Calu3 (cell line): Measurements from ENCODE around the gene TMEM72. TPM values are rescaled to one million over a fixed set of nuclear protein-coding genes. Genes with fewer than 3 reads are reported as not detected.

Experiments used
- BruUV-seq: library from RNA; stranded (reverse); fragments of 400-500 nt; replicated peaks from 2 replicates; lab custom pipeline; 2021; lab: Mats Ljungman, UMichigan
- CTCF ChIA-PET: fragments of 300-600 bp; sonication (Branson Sonifier 250); formaldehyde crosslinking; loops from one replicate; lab custom pipeline; 2022; ENCODE audit warnings: antibody characterized with exemption; lab: Charles Lee
- DNase-seq: peaks from one replicate; pipeline ENCODE4 v3.0.0; 2022
- H3K27ac Mint-ChIP-seq: one replicate; pipeline ENCODE4 v1.8.0; 2022; ENCODE audit warnings: mixed read lengths; ENCODE audit not compliant: unreplicated experiment
- H3K27me3 Mint-ChIP-seq: one replicate; pipeline ENCODE4 v1.8.0; 2022; ENCODE audit warnings: mixed read lengths; ENCODE audit not compliant: unreplicated experiment
- H3K36me3 Mint-ChIP-seq: one replicate; pipeline ENCODE4 v1.8.0; 2022; ENCODE audit warnings: mild to moderate bottlenecking, moderate library complexity, mixed read lengths; ENCODE audit not compliant: insufficient read depth, unreplicated experiment
- H3K4me1 Mint-ChIP-seq: one replicate; pipeline ENCODE4 v1.8.0; 2022; ENCODE audit warnings: mild to moderate bottlenecking, low read depth, mixed read lengths; ENCODE audit not compliant: unreplicated experiment
- H3K4me3 Mint-ChIP-seq: one replicate; pipeline ENCODE4 v1.8.0; 2022; ENCODE audit warnings: mild to moderate bottlenecking, low read depth, moderate library complexity, mixed read lengths; ENCODE audit not compliant: unreplicated experiment
- H3K9me3 Mint-ChIP-seq: one replicate; pipeline ENCODE4 v1.8.0; 2022; ENCODE audit warnings: low read depth, mixed read lengths; ENCODE audit not compliant: unreplicated experiment
- CTCF ChIP-seq: fragments of 200-600 bp; IDR thresholded peaks from one replicate; pipeline ENCODE4 v1.8.0; 2022; ENCODE audit warnings: antibody characterized with exemption; ENCODE audit not compliant: unreplicated experiment
- intact Hi-C: fragments of 100-400 bp; cut with micrococcal nuclease; formaldehyde crosslinking; loops from one replicate; pipeline ENCODE4 v1.10.0; 2022; ENCODE audit not compliant: unreplicated experiment
- total RNA-seq: library from RNA; stranded (reverse); gene quantifications from 2 replicates; pipeline ENCODE4 v1.2.3, GENCODE V29; 2022

Gene TMEM72
- total RNA-seq, 1 experiment from 2014 or later, result not detected

GRCh38 chr10:44883593-44884331 lies 27.4 kb upstream of the TMEM72 start:
- peaks cover 53% of the 10 kb centered on the region for H3K27me3 Mint-ChIP-seq
- BruUV-seq, result no TSS peak

DNA sequence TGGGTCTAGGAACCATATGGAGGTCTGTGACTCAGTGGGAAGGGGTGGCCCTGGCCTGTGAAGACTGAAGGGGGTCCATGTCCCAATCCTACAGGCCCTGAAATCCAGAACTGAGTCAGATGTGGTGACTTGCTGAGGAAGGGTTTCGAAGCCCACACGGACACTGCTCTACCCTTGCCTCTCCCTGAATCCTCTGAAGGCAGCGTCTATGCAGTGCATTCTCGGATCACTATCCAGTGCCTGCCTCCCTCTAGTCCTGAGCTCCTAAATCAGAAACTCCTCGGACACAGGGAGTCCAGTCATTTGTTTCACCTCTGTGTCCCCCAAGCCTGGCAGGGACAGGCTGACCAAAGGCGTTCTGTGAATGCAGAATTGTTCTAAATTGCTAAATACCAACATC lies 25.4 kb upstream of the TMEM72 start:
- TF ChIP-seq CTCF, result no peak
- no peak for DNase-seq
- no TSS peak for BruUV-seq
- Mint-ChIP-seq H3K27ac (no peak overlapping the region), H3K9me3 (no peaks in the 10 kb centered on the region), H3K4me1 (peaks cover 8% of the 10 kb centered on the region), H3K4me3 (no peak overlapping the region), H3K36me3 (no peaks in the 10 kb centered on the region), H3K27me3 (peaks cover 33% of the 10 kb centered on the region)
- CTCF ChIA-PET, result no interaction called here
- intact Hi-C loops, result no loop called here

More at GRCh38 chr10:44883593-44884331, 27.4 kb upstream of the TMEM72 start:
- Mint-ChIP-seq H3K27ac (no peak overlapping the region), H3K36me3 (peaks cover 1% of the 10 kb centered on the region), H3K9me3 (no peaks in the 10 kb centered on the region), H3K4me1 (peaks cover 8% of the 10 kb centered on the region), H3K4me3 (no peak overlapping the region)
- TF ChIP-seq CTCF, result no peak
- DNase-seq, result no peak
- CTCF ChIA-PET, result no interaction called here
- intact Hi-C loops, result no loop called here

GRCh38 chr10:44886966-44887365 lies 24.2 kb upstream of the TMEM72 start:
- no TSS peak for BruUV-seq
- no peak for TF ChIP-seq CTCF
- Mint-ChIP-seq H3K27me3 (peaks cover 20% of the 10 kb centered on the region), H3K4me3 (no peak overlapping the region), H3K9me3 (no peaks in the 10 kb centered on the region), H3K36me3 (no peaks in the 10 kb centered on the region), H3K4me1 (peaks cover 8% of the 10 kb centered on the region), H3K27ac (no peak overlapping the region)
- intact Hi-C loops, result no loop called here
- CTCF ChIA-PET, result interaction anchor here (0.6 kb wide), 1 partner anchor 317 kb away, joined by 3 read pairs; no protein-coding TSS in a partner anchor
- DNase-seq, result no peak

- no peak for TF ChIP-seq CTCF
- intact Hi-C loops, result no loop called here
- Mint-ChIP-seq H3K4me3 (no peak overlapping the region), H3K27me3 (peaks cover 1% of the 10 kb centered on the region), H3K27ac (no peak overlapping the region), H3K4me1 (peaks cover 8% of the 10 kb centered on the region), H3K9me3 (no peaks in the 10 kb centered on the region), H3K36me3 (no peaks in the 10 kb centered on the region)
- BruUV-seq, result no TSS peak
- CTCF ChIA-PET, result interaction anchor here (0.6 to 0.7 kb wide), 2 partner anchors 19 to 371 kb away, joined by 3 to 6 read pairs; no protein-coding TSS in a partner anchor
- no peak for DNase-seq
Measured at GRCh38 chr10:44888886-44889285, 22.3 kb upstream of the TMEM72 start.
